Body of pancreas (tissue), 4 donors: ENCODE measurements around the gene EIF4A2. TPM values are rescaled to one million over a fixed set of nuclear protein-coding genes. Genes with fewer than 3 reads are reported as not detected.

Source experiments
- ATAC-seq: fragments of 150-250 bp; one replicate; pipeline ENCODE4 v1.9.1; 2016
- DNase-seq, 4 donors: peaks; one replicate each; pipeline ENCODE4 v3.0.0-alpha.2; 2019
- H3K27ac ChIP-seq, 4 donors: fragments of 200-600 bp; sonication (generic); 1 replicate in 3 of 4; 2 replicates in 1 of 4; pipeline versions ENCODE4 v1.5.1 to v1.6.1; 2016 to 2019; ENCODE audit warnings: mild to moderate bottlenecking in 1 of 4, mixed read lengths in 1 of 4, moderate library complexity in 1 of 4
- H3K27me3 ChIP-seq, 2 donors: fragments of 200-600 bp; sonication (generic); one replicate each; pipeline ENCODE4 v1.6.0; 2016; ENCODE audit warnings: mild to moderate bottlenecking in 1 of 2
- H3K36me3 ChIP-seq, 2 donors: fragments of 200-600 bp; sonication (generic); replicated peaks in 1 of 2; 2 replicates each; pipeline ENCODE4 v1.5.1; 2016; ENCODE audit warnings: low read depth in 2 of 2; ENCODE audit not compliant: insufficient read depth in 1 of 2
- H3K4me1 ChIP-seq: fragments of 200-600 bp; sonication (generic); one replicate; pipeline ENCODE4 v1.6.0; 2016
- H3K4me3 ChIP-seq, 2 donors: fragments of 200-600 bp; sonication (generic); 1 replicate in 1 of 2; 2 replicates in 1 of 2; pipeline ENCODE4 v1.5.1; 2016 to 2019
- H3K9me3 ChIP-seq, 3 donors: fragments of 200-600 bp; sonication (generic); 1 replicate in 2 of 3; 2 replicates in 1 of 3; pipeline ENCODE4 v1.5.1; 2016
- CTCF ChIP-seq, 7 experiments: fragments of 450-650 bp in 4 of 7; fragments of 200-600 bp in 3 of 7; sonication (generic) in 3 of 7; IDR thresholded peaks; one replicate each; pipeline ENCODE4 v1.5.1; 2016 to 2019; ENCODE audit warnings: antibody characterized with exemption in 7 of 7
- POLR2A ChIP-seq, 3 donors: fragments of 450-650 bp; IDR thresholded peaks; one replicate each; pipeline ENCODE4 v1.6.1; 2016; ENCODE audit warnings: antibody characterized with exemption in 3 of 3, mild to moderate bottlenecking in 2 of 3
- WGBS, 2 donors: methylation state at CpG; one replicate each; pipeline ENCODE4 v1.1.5; 2017; 5-methylcytosine and 5-hydroxymethylcytosine counted together
- intact Hi-C: fragments of 100-400 bp; cut with DNase I; formaldehyde crosslinking; loops from one replicate; pipeline ENCODE4 v1.15.1; 2023
- total RNA-seq, 2 donors: library from RNA; depleted of rRNA; stranded (reverse); fragments of >200 nt; gene quantifications; one replicate each; pipeline ENCODE4 v1.1.0, GENCODE V29; 2016

The EIF4A2 gene
- total RNA-seq, 2 donors from 2014 or later, result 222 to 424 TPM

- intact Hi-C loops, result no loop called here
- Histone ChIP-seq H3K36me3 (no peaks in the 10 kb centered on the region), H3K4me1 (peaks cover 7% of the 10 kb centered on the region), H3K9me3 (no peaks in the 10 kb centered on the region), H3K27me3 (peaks cover 0 to 26% of the 10 kb centered on the region in 2 donors), H3K4me3 (no peak overlapping the region), H3K27ac (no peak overlapping the region)
- WGBS, 2 donors, result 48 to 53% methylated on average over 2 of the region's 2 CpGs
- TF ChIP-seq POLR2A (IDR thresholded peaks at IDR 0.05) (no peak), CTCF (IDR thresholded peaks at IDR 0.05) (no peak)
- DNase-seq, result no peak
- no peak for ATAC-seq
These were observed 40.0 kb downstream of the EIF4A2 start for GRCh38 chr3:186823386-186823785.

GRCh38 chr3:186824430-186825139 is 41.2 kb downstream of the EIF4A2 start:
- no peak overlapping the region for H3K4me3 ChIP-seq
- H3K36me3 ChIP-seq, result no peaks in the 10 kb centered on the region
- no peak overlapping the region for H3K27ac ChIP-seq
- no peak for DNase-seq
- H3K27me3 ChIP-seq, result peaks cover 0 to 26% of the 10 kb centered on the region in 2 donors
- H3K4me1 ChIP-seq, result peaks cover 7% of the 10 kb centered on the region
- intact Hi-C loops, result no loop called here
- no peak for ATAC-seq
- TF ChIP-seq POLR2A (IDR thresholded peaks at IDR 0.05), result no peak
- TF ChIP-seq CTCF (IDR thresholded peaks at IDR 0.05), result no peak
- no peaks in the 10 kb centered on the region for H3K9me3 ChIP-seq
- 16 to 29% methylated on average over 5 to 18 of the region's 18 CpGs for WGBS, 2 donors

GRCh38 chr3:186825294-186825821 is 42.0 kb downstream of the EIF4A2 start:
- H3K36me3 ChIP-seq, result no peaks in the 10 kb centered on the region
- peaks cover 0 to 26% of the 10 kb centered on the region in 2 donors for H3K27me3 ChIP-seq
- H3K9me3 ChIP-seq, result no peaks in the 10 kb centered on the region
- H3K4me1 ChIP-seq, result peaks cover 7% of the 10 kb centered on the region
- TF ChIP-seq CTCF (IDR thresholded peaks at IDR 0.05), result no peak
- no peak for TF ChIP-seq POLR2A (IDR thresholded peaks at IDR 0.05)
- DNase-seq, result no peak
- WGBS, 2 donors, result 10 to 11% methylated on average over 11 to 21 of the region's 23 CpGs
- H3K27ac ChIP-seq, result no peak overlapping the region
- no peak for ATAC-seq
- intact Hi-C loops, result no loop called here
- H3K4me3 ChIP-seq, result no peak overlapping the region

GRCh38 chr3:186825872-186826409 is 42.6 kb downstream of the EIF4A2 start:
- no peaks in the 10 kb centered on the region for H3K9me3 ChIP-seq
- no peak overlapping the region for H3K4me3 ChIP-seq
- WGBS, 2 donors, result 33 to 34% methylated on average over 11 of the region's 11 CpGs
- DNase-seq (no peak), ATAC-seq (no peak)
- H3K27ac ChIP-seq, result no peak overlapping the region
- no peaks in the 10 kb centered on the region for H3K36me3 ChIP-seq
- peaks cover 7% of the 10 kb centered on the region for H3K4me1 ChIP-seq
- TF ChIP-seq CTCF (IDR thresholded peaks at IDR 0.05) (no peak), POLR2A (IDR thresholded peaks at IDR 0.05) (no peak)
- intact Hi-C loops, result no loop called here
- H3K27me3 ChIP-seq, result peaks cover 0 to 26% of the 10 kb centered on the region in 2 donors
